Ecto neural progenitor cell (in vitro differentiated cells): ENCODE measurements around the gene PRR20G.
"Not testable (repeated sequence)": the region's sequence is repeated elsewhere in the genome, so short reads cannot be mapped to it uniquely, and the experiment has no call there.

Experiments
- DNase-seq: peaks from one replicate; pipeline ENCODE4 v3.0.0-alpha.2; 2018; ENCODE audit warnings: low spot score

Gene PRR20G

GRCh38 chr3:127296959-127297358 is 9.1 kb upstream of the PRR20G start:
- no peak for DNase-seq

- no peak for DNase-seq
Observed at GRCh38 chr3:127296166-127296565, 8.3 kb upstream of the PRR20G start.

GRCh38 chr3:127293650-127294049 is 5.8 kb upstream of the PRR20G start:
- DNase-seq: not testable (repeated sequence)

DNA sequence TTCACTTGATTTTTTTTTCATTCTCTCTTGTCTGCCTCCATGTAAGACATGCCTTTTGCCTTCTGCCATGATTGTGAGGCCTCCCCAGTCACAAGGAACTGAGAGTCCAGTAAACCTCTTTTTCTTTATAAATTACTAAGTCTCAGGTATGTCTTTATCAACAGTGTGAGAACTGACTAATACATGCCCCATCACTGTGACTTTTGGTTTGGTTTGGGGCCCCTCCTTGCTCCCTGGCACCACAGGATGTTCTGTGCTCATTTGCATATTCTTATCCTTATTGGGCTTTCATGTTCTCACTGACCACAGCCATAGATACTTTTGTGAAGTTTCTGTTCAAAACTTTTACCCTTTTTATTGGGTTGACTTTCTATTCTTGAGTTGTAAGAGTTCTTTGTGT is 3.8 kb upstream of the PRR20G start:
- DNase-seq: no peak

DNA sequence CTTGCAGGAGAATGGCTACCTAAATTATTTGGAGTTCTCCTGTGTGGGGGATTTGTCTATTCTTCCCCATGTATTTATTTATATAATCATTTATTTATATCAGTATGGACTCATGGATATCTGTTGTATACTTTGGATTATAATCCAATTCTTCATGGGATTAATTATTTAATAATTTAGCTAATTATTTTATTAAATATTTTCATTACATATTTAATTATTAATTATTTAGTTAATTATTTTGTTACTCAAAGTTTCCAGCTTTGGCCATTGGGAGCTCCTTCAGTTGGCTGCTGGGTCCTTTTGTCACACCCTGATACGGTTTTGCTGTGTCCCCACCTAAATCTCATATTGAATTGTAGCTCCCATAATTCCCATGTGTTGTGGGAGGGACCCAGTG is 3.3 kb upstream of the PRR20G start:
- DNase-seq: no peak

DNA sequence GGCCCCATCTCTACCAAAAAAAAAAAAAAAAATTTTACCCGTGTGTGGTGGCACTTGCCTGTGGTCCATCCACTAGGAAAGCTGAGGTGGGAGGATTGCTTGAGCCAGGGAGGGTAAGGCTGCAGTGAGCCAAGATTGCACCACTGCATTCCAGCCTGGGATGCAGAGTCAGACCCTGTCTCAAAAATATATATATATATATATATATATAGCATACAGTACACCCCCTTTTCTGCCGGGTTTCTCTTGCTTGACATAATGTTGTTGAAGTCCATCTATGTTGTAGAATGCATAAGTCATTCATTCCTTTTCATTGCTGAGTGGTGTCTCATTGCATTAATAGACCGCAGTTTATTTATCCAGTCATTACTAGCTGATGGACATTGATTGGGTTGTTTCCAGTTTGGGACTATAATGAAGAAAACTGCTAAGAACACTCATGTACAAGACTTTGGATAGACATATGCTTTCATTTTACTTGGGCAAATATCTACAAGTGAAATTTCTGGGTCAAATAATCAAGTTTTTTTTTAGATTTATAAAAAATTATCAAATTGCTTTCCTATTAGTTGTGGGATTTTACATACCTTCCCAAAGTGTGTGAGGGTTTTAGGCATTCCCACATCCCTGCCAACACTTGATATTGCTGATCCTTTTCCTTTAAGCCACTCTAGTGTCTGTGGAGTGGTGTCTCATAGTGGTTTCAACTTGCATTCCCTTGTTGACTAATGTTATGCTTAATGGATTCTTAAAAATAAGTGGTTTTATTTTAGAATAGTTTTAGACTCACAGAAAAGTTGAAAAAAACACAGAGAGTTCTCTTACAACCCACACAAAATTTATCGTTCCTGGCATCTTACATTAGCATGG is 2.1 kb upstream of the PRR20G start:
- no peak for DNase-seq

- DNase-seq: no peak
Observed at GRCh38 chr3:127288921-127289705, 1.3 kb upstream of the PRR20G start.

DNA sequence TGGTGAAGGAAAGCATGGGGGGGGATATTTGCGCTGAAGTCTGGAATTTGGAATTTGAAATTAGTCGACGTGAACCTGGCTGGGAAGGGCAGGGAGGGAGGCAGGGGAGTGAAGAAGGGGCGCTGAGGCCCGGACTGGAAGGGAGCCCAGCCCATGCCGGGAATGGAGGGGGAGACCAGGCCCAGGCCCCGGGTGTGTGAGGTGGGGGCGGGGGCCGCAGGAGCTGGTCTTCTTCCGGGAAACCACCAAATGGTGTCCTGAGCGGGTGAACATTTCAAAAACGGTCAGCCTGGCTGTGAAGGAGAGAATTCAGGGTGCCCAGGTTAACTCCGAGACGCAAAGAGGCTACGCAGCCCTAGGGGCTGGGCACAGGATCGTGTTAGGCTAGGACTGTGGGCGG is 497 bp upstream of the PRR20G start:
- DNase-seq: no peak

DNA sequence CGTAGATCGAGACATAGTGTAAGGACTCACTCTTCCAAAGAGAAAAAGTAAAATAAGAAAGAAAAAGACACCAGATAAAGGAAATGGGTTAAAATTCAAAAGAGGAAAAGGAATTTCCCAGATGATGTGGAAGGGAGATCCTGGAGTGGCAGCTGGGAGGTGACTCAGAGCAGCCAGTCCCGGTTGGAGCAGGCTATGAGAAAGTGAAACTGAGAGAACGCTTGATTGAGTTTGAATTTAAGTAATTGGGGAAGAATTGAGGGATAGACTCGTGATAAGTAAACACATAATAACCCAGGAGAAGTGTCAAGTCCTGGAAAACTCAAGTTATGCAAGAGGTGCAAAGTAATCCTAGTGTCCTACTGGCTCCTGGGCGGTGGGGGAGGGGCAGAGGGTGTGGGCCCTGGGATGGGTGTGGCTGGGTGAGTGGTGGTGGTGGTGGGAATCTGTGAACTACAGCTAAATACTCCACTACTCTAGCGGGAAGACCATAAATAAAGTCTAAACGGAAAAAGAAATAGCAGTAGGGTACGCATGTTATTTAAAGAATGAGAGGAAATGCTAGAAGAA is 1.2 kb downstream of the PRR20G start:
- no peak for DNase-seq

DNA sequence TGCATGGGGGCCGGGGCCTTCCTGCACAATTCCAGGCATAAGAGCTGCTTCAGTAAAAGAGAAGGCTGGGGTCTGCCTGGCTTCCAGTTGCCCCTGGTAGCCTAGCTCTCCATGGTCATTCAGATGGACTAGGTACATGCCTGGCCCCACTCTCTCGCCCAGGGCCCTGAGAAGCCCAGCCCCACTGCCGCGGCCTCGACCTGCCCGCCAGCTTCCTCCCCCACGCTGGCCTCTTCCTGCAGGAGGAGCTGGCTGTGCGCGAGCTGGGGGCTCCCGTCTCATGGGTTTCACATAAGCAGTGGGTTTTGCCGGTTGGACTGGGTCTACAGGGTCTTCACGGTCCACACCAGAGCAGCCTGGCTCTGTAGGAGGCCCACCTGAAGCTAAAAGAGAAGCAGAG is 3.6 kb downstream of the PRR20G start:
- DNase-seq: no peak

DNA sequence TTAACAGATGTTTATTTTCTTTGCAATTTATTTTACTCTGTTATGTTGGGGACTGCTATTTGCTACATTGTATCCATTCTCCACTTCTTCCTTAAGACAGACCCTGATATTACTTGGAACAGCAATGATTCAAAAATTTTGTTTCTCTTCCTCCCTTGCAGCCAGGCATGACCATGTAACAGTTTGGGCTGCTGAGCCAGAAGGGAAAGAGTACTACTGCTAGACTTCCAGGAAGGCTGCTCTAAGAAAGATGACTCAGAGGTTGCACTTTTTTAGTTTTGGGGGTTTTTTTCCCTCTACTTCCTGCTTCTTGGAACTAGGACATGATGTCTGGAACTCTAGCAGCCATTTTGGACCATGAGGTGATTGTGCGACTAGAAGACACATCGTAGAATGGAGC is 10.3 kb downstream of the PRR20G start:
- no peak for DNase-seq

- DNase-seq: no peak
Observed at GRCh38 chr3:127276995-127277394, 10.9 kb downstream of the PRR20G start.

- no peak for DNase-seq
Observed at GRCh38 chr3:127276396-127276795, 11.4 kb downstream of the PRR20G start.

- DNase-seq: no peak
Observed at GRCh38 chr3:127275287-127275781, 12.5 kb downstream of the PRR20G start.

DNA sequence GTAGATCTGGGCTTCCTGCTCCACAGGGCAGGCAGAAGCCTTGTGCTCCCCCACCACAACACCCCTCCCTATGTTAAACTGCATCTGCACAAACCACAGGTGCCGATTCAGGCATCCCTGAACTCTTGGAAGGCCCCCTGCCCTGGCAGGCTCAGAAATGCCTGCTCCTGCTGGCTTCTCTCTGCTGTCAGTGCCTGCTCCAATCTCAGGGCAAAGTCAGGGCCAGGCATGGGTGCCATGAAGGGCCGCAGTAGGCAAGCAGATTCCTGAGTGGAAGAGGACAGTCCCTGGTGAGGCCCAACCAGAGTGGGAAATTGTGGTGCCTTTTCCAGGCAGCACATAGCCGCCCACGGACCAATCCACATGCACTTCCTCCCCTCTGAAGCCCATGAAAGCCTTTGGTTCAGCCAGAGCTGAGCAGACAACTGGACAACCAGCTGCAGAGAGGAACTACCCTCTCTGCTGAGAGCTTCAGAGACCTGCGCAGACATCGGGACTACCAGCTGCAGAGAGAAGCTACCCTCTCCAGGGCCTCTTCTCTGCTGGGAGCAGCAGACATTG is 13.6 kb downstream of the PRR20G start:
- peak; percentile 19 for DNase-seq

GRCh38 chr3:127273206-127273605 is 14.6 kb downstream of the PRR20G start:
- DNase-seq: no peak

DNA sequence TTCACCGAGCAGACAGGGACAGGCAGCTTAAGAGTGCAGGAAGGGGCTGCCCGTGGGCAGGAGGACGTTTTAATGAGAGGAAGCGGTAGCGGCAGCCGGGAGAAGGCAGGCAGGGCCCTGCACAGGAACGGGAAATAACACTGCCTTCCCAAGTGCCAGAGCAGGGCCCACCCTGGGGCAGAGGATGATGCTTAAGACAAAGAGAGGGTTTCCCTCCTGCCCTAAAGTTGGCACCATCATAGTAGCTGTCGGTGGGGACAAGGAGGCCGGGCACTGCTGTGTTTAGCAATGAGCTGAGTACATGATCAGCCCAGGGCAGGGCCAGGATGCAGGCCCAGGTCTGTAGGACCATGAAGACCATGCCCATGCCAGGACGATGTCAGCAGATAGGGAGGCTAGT is 21.7 kb downstream of the PRR20G start:
- DNase-seq: no peak

GRCh38 chr3:127265581-127265981 is 22.3 kb downstream of the PRR20G start:
- peak; percentile 27 for DNase-seq

GRCh38 chr3:127264794-127265514 is 22.9 kb downstream of the PRR20G start:
- peak; percentile 36 for DNase-seq

GRCh38 chr3:127264292-127264691 is 23.6 kb downstream of the PRR20G start:
- DNase-seq: peak; percentile 27

- DNase-seq: peak; percentile 35
Observed at GRCh38 chr3:127263586-127264231, 24.1 kb downstream of the PRR20G start.
